ENCODE data around the gene TIAM2. TPM values are rescaled to one million over a fixed set of nuclear protein-coding genes. Genes with fewer than 3 reads are reported as not detected.

TIAM2 gene
- total and polyA plus RNA-seq, 10 of the 15 experiments (the other 5 are each of a cell fraction or from before 2014, with no cell fraction given), result 1.1 to 10.5 (median 2.3) TPM

GRCh38 chr6:155190677-155191076 lies 195.6 kb downstream of the TIAM2 start:
- ATAC-seq (no peak), FAIRE-seq (no peak), DNase-seq (ENCODE audit: low read depth, low spot score) (no peak)
- in situ Hi-C loops (cut with MboI) (no loop called here), intact Hi-C loops (cut with micrococcal nuclease; ENCODE audit: unreplicated experiment) (no loop called here)
- SMC1A ChIA-PET (ENCODE audit: uncharacterized antibody, unreplicated experiment), result interaction anchor here (0.9 to 5.2 kb wide), 5 partner anchors 8 to 54 kb away, joined by 3 to 19 read pairs (median 3); no protein-coding TSS in a partner anchor
- CTCF ChIA-PET, result interaction anchor here (1.2 to 2.3 kb wide), 2 partner anchors 9 to 12 kb away, joined by 4 to 6 read pairs; no protein-coding TSS in a partner anchor
- RAD21 ChIA-PET (ENCODE audit: unreplicated experiment), result no interaction called here
- no TSS peak for BruUV-seq (replicated peaks)
- Histone ChIP-seq H3K79me2 (ENCODE audit: control insufficient read depth, insufficient read depth, low read length) (peaks cover 26% of the 10 kb centered on the region), H3K36me3 (ENCODE audit: control insufficient read depth in 2 of 2, insufficient read depth in 2 of 2, low read length in 1 of 2) (peaks cover 0 to 3% of the 10 kb centered on the region in 2 experiments; a peak in 1 of 4 replicates), H3K4me2 (ENCODE audit: control insufficient read depth, insufficient read depth) (no peak overlapping the region), H2AFZ (ENCODE audit: control insufficient read depth, low read depth, low read length) (no peak overlapping the region), H3K4me3 (no peak overlapping the region), H4K20me1 (ENCODE audit: control insufficient read depth, insufficient read depth) (no peaks in the 10 kb centered on the region), H3K9ac (ENCODE audit: control insufficient read depth, insufficient read depth, low read length) (no peak overlapping the region), H3K9me3 (replicated peaks; ENCODE audit: control insufficient read depth, insufficient read depth, low read length) (no peaks in the 10 kb centered on the region; the same call in 2 of the 3 replicates), H3K27ac (ENCODE audit: control insufficient read depth, insufficient read depth) (no peak overlapping the region), H3K27me3 (replicated peaks in 1 of 2; ENCODE audit: control insufficient read depth in 2 of 2, insufficient read depth in 2 of 2, low read length in 1 of 2) (no peaks in the 10 kb centered on the region), H3K4me1 (ENCODE audit: control insufficient read depth, insufficient read depth, low read length) (peaks cover 2% of the 10 kb centered on the region; the same call in 1 of the 2 replicates)
- POLR2A ChIA-PET, result interaction anchor here (0.9 to 2.2 kb wide), 2 partner anchors 12 to 19 kb away, joined by 3 to 5 read pairs; no protein-coding TSS in a partner anchor
- TF ChIP-seq RELA (IDR thresholded peaks at IDR 0.05; ENCODE audit: borderline replicate concordance, partially characterized antibody), result no peak
- no peak for TF ChIP-seq NFYB (IDR thresholded peaks at IDR 0.05; ENCODE audit: insufficient read depth, low read depth, low read length)
- TF ChIP-seq PML (IDR thresholded peaks at IDR 0.05; ENCODE audit: low read length), result no peak
- WGBS (ENCODE audit: insufficient coverage, insufficient replicate concordance, low lambda C conversion rate, missing lambda C conversion rate), result 97% methylated on average over 4 of the region's 4 CpGs

GRCh38 chr6:155193526-155193925 lies 198.4 kb downstream of the TIAM2 start:
- ATAC-seq, result no peak
- intact Hi-C loops (cut with micrococcal nuclease; ENCODE audit: unreplicated experiment), result no loop called here
- TF ChIP-seq IKZF1 (conservative IDR thresholded peaks at IDR 0.05), result no peak
- no peak for TF ChIP-seq ZNF207 (IDR thresholded peaks at IDR 0.05; ENCODE audit: borderline replicate concordance)
- TF ChIP-seq MYC (IDR thresholded peaks at IDR 0.05; ENCODE audit: insufficient read depth, insufficient read length, insufficient replicate concordance, low read length, severe bottlenecking), result no peak
- no peak for TF ChIP-seq USF1 (IDR thresholded peaks at IDR 0.05; ENCODE audit: borderline replicate concordance, extremely low read length, insufficient read depth, low read depth, low read length)
- no peak for TF ChIP-seq CBX3 (IDR thresholded peaks at IDR 0.05; ENCODE audit: borderline replicate concordance, low read depth)
- no peak for TF ChIP-seq FOXK2 (IDR thresholded peaks at IDR 0.05)
- TF ChIP-seq ZBTB11 (CRISPR knock-in tag; IDR thresholded peaks at IDR 0.05), result no peak
- no peak for TF ChIP-seq TBL1XR1 (IDR thresholded peaks at IDR 0.05; ENCODE audit: low read depth, low read length)
- TF ChIP-seq CBX5 (IDR thresholded peaks at IDR 0.05; ENCODE audit: low read depth), result no peak
- TF ChIP-seq ATF3 (IDR thresholded peaks at IDR 0.05; ENCODE audit: borderline replicate concordance, extremely low read depth, low read depth, low read length), result no peak

More at GRCh38 chr6:155193526-155193925, 198.4 kb downstream of the TIAM2 start:
- Histone ChIP-seq H2AFZ (ENCODE audit: control insufficient read depth, low read depth, low read length) (no peak overlapping the region), H3K4me3 (no peak overlapping the region), H3K27me3 (replicated peaks in 1 of 2; ENCODE audit: control insufficient read depth in 2 of 2, insufficient read depth in 2 of 2, low read length in 1 of 2) (no peaks in the 10 kb centered on the region), H3K36me3 (ENCODE audit: control insufficient read depth in 2 of 2, insufficient read depth in 2 of 2, low read length in 1 of 2) (peaks cover 0 to 3% of the 10 kb centered on the region in 2 experiments; a peak in 1 of 4 replicates), H4K20me1 (ENCODE audit: control insufficient read depth, insufficient read depth) (no peaks in the 10 kb centered on the region), H3K9me3 (replicated peaks; ENCODE audit: control insufficient read depth, insufficient read depth, low read length) (peaks cover 6% of the 10 kb centered on the region; the same call in 2 of the 3 replicates), H3K4me1 (ENCODE audit: control insufficient read depth, insufficient read depth, low read length) (no peaks in the 10 kb centered on the region), H3K4me2 (ENCODE audit: control insufficient read depth, insufficient read depth) (no peak overlapping the region), H3K27ac (ENCODE audit: control insufficient read depth, insufficient read depth) (no peak overlapping the region), H3K79me2 (ENCODE audit: control insufficient read depth, insufficient read depth, low read length) (peaks cover 11% of the 10 kb centered on the region), H3K9ac (ENCODE audit: control insufficient read depth, insufficient read depth, low read length) (no peak overlapping the region)
- ChIA-PET CTCF (no interaction called here), POLR2A (no interaction called here), SMC1A (ENCODE audit: uncharacterized antibody, unreplicated experiment) (interaction anchor here (1.3 kb wide), 1 partner anchor 54 kb away, joined by 4 read pairs; no protein-coding TSS in a partner anchor), RAD21 (ENCODE audit: unreplicated experiment) (no interaction called here)
- no peak for DNase-seq (ENCODE audit: low read depth, low spot score)
- 97% methylated on average over 5 of the region's 5 CpGs for WGBS (ENCODE audit: insufficient coverage, insufficient replicate concordance, low lambda C conversion rate, missing lambda C conversion rate)
- BruUV-seq (replicated peaks), result no TSS peak
- in situ Hi-C loops (cut with MboI), result no loop called here
- FAIRE-seq, result no peak

Data from GM12878 (cell line).